Pancreas (tissue), 10 donors: Measurements from ENCODE around the gene EGLN3. TPM values are rescaled to one million over a fixed set of nuclear protein-coding genes. Genes with fewer than 3 reads are reported as not detected.
A peak's percentile ranks its signal among the peaks of the same experiment; 100 is the strongest.

Experiments
- ATAC-seq, 4 donors: fragments of 200-7000 bp; cut with Tn5 transposase; one replicate each; pipeline versions ENCODE4 v1.8.0 to v1.9.1; 2020; ENCODE audit warnings: mild to moderate bottlenecking in 4 of 4, moderate library complexity in 4 of 4
- DNase-seq, 6 donors: peaks; one replicate each; pipeline ENCODE4 v3.0.0-alpha.2; 2020
- FAIRE-seq: peaks from 2 replicates; lab custom pipeline; 2012; peaks lifted over from hg19 to GRCh38; lab: Jason Lieb, UNC
- H3K27ac ChIP-seq, 4 donors: fragments of 200-600 bp; sonication (generic); 1 replicate in 3 of 4; 2 replicates in 1 of 4; pipeline versions ENCODE4 v1.5.0 to v1.8.0; 2020
- H3K27me3 ChIP-seq, 4 donors: fragments of 200-600 bp; one replicate each; pipeline ENCODE4 v1.8.0; 2021
- H3K36me3 ChIP-seq, 3 donors: fragments of 200-600 bp; sonication (generic) in 1 of 3; one replicate each; pipeline versions ENCODE4 v1.5.0 to v1.8.0; 2020 to 2021
- H3K4me1 ChIP-seq, 3 donors: fragments of 200-600 bp; one replicate each; pipeline ENCODE4 v1.8.0; 2021
- H3K4me3 ChIP-seq, 4 donors: fragments of 200-600 bp; sonication (generic) in 2 of 4; one replicate each; pipeline versions ENCODE4 v1.5.0 to v1.8.0; 2020 to 2021
- H3K9me3 ChIP-seq, 4 donors: fragments of 200-600 bp; one replicate each; pipeline ENCODE4 v1.8.0; 2021
- WGBS, 2 donors: extraction: QIAGEN DNeasy Blood & Tissue Kit; methylation state at CpG; one replicate each; pipeline ENCODE4 v1.1.7; 2013; 5-methylcytosine and 5-hydroxymethylcytosine counted together
- intact Hi-C, 3 donors: fragments of 100-400 bp; cut with DNase I; formaldehyde crosslinking; loops; one replicate each; pipeline versions ENCODE4 v1.11.1 to v1.14.2; 2022
- polyA plus RNA-seq, 2 donors: library from polyadenylated mRNA; stranded (reverse); fragments of 200-250 nt; gene quantifications; one replicate each; pipeline ENCODE4 v1.2.3, GENCODE V29; 2013
- total RNA-seq, 6 donors: library from RNA; stranded (reverse); fragmentation: NEBNext Ultra II Directional in 4 of 6; extraction: Animal tissue kit (Norgen Biotek cat#: 25700) in 4 of 6; gene quantifications; one replicate each; pipeline versions ENCODE4 v1.2.1 to v1.2.4, GENCODE V29; 2021 to 2023
- TF ChIP-seq, protein P1 (sequence below), 4 donors: fragments of 200-600 bp; sonication (generic) in 3 of 4; IDR thresholded peaks; one replicate each; pipeline versions ENCODE4 v1.5.0 to v1.8.0; 2021; ENCODE audit warnings: antibody characterized with exemption in 4 of 4
- donor health status: healthy with polysubstance abuse.
- donor health status: DM: no; HTN: no; CAD: no; lungs with moderate emphysema.
- donor health status: DM: no; HTN: no; CAD: no.
- donor health status: control.
- donor health status: control.
- donor health status: Bipolar disorder and iron deficiency.
- donor health status: DM: yes; HTN: yes; CAD: no.
- donor health status: DM: no; HTN: no; CAD: no.
- donor health status: DM: no; HTN: no; CAD: no.
- donor health status: DM: yes; HTN: yes; CAD: no.

EGLN3 gene
- total and polyA plus RNA-seq, 8 donors: 1.2 to 14.5 (median 2.9) TPM

DNA sequence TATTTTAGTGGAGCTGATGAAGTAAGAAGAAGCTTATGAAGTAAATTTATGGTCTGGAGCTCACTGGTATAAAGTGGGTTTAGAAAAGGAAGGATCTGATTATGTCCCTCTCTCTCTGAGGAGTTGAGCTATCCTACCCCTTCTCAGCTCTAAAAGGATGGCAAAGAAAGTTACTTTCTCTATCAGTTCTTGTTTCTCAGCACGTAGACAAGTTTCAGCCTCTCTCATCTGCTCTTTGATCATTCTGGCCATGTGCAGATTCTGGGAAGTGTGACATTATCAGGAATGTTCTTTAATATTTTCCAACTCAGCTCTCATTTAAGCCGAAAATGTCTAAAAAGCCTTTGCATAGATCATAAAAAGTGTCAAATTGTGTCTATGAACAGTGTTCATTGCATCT lies 5.8 kb upstream of the EGLN3 start:
- intact Hi-C loops: no loop called here
- H3K27ac ChIP-seq: no peak overlapping the region
- WGBS, 2 donors: 79 to 86% methylated on average over 2 of the region's 2 CpGs
- no peaks in the 10 kb centered on the region for H3K27me3 ChIP-seq
- no peaks in the 10 kb centered on the region for H3K4me1 ChIP-seq
- no peaks in the 10 kb centered on the region for H3K36me3 ChIP-seq
- no peak overlapping the region for H3K4me3 ChIP-seq
- H3K9me3 ChIP-seq: no peaks in the 10 kb centered on the region
- ATAC-seq (no peak), DNase-seq (no peak), FAIRE-seq (no peak)
- TF ChIP-seq, protein P1, sequence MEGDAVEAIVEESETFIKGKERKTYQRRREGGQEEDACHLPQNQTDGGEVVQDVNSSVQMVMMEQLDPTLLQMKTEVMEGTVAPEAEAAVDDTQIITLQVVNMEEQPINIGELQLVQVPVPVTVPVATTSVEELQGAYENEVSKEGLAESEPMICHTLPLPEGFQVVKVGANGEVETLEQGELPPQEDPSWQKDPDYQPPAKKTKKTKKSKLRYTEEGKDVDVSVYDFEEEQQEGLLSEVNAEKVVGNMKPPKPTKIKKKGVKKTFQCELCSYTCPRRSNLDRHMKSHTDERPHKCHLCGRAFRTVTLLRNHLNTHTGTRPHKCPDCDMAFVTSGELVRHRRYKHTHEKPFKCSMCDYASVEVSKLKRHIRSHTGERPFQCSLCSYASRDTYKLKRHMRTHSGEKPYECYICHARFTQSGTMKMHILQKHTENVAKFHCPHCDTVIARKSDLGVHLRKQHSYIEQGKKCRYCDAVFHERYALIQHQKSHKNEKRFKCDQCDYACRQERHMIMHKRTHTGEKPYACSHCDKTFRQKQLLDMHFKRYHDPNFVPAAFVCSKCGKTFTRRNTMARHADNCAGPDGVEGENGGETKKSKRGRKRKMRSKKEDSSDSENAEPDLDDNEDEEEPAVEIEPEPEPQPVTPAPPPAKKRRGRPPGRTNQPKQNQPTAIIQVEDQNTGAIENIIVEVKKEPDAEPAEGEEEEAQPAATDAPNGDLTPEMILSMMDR (IDR thresholded peaks at IDR 0.05): no peak

DNA sequence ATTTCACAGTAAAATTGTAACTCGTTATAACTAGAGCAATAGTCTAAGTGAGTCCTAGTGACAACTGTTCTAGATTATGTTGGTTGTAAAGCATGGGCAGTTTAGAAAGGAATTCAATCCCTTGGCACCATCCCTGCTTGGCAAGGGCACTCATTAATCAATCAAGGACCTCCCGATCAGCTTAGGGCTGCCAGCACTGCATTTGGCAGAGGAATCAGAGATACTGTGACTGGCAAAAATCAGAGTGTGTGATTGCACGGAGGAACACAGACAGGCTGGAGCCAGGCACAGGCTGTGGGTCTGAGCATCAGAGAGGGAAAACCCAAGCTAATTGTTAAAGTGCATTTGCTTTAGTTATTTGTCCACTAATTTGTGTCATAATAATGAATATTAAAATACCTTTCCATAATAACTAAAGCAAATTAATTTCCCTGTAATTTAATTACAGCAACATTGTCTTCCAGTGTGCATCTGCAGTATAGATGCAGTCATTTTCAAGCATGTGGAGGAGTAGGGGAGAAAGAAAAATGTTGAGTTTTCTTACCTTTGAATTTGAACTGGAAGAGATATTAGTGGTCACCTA lies 3.2 kb upstream of the EGLN3 start:
- 5 to 13% methylated on average over 3 of the region's 3 CpGs for WGBS, 2 donors
- DNase-seq (peak in 3 of 6 donors; percentile 21 to 52 (median 35)), ATAC-seq (peak in 1 of 4 donors; percentile 21), FAIRE-seq (no peak)
- TF ChIP-seq, protein P1 (IDR thresholded peaks at IDR 0.05): no peak
- no peaks in the 10 kb centered on the region for H3K27me3 ChIP-seq
- no peak overlapping the region for H3K27ac ChIP-seq
- H3K9me3 ChIP-seq: no peaks in the 10 kb centered on the region
- no peak overlapping the region for H3K4me3 ChIP-seq
- H3K36me3 ChIP-seq: no peaks in the 10 kb centered on the region
- peaks cover 0 to 5% (median 0%) of the 10 kb centered on the region in 3 donors for H3K4me1 ChIP-seq
- intact Hi-C loops: no loop called here

DNA sequence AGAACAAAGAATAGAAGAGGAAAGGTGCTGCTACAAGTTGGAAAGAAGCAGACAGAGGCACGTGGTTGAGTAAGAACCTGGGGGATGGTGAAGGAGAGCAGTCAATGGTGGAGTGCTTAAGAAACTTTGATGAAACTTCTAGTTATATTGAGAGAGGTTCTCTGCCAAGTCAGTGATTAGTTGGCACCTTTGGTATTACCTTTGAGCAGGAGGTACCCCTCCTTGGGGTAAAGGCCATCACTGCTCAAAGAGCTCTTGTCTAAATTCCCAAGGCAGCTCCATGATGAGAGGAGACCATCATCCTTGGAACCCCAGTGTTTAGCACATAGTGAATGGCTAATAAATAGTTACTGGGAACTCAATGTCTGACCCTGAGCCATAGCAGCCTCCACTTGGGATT lies 1.7 kb upstream of the EGLN3 start:
- Histone ChIP-seq H3K36me3 (no peaks in the 10 kb centered on the region), H3K4me3 (no peak overlapping the region), H3K9me3 (no peaks in the 10 kb centered on the region), H3K4me1 (peaks cover 0 to 7% (median 0%) of the 10 kb centered on the region in 3 donors), H3K27me3 (no peaks in the 10 kb centered on the region), H3K27ac (no peak overlapping the region)
- ATAC-seq (no peak), FAIRE-seq (no peak), DNase-seq (no peak)
- TF ChIP-seq, protein P1 (IDR thresholded peaks at IDR 0.05): no peak
- WGBS, 2 donors: 81 to 91% methylated on average over 1 of the region's 1 CpG
- intact Hi-C loops: no loop called here

DNA sequence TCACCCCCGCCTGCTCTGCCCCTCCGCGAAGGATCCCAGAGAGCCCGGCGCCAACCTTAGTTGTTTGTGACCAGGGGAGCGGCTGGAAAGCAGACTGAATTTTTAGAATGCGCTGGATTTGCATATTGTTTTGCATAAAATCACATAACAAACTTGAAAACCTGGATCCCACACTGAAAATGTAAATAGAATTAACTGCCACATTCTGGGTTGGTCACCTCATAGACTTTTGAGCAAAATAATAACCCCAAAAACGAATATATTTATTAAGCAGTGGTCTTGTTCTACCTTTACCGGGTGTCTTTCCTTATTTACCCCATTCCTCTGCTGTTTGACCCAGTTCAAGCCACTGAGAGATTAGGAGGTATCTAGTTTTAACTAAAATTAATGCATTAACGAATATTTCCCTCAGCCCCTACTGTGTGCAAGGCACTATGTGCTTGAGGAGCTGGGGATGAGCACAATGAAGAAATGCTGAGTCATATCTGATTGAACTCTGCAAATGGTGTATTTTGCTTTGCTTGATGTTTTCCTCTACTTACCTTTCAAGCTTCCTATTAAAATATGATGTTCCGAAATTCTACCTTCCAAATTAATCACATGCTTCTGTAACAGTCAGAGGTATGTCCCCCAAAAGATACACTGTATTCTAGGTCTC lies 438 bp upstream of the EGLN3 start:
- intact Hi-C loops: no loop called here
- no peaks in the 10 kb centered on the region for H3K36me3 ChIP-seq
- no peak for ATAC-seq
- no peak overlapping the region for H3K27ac ChIP-seq
- H3K27me3 ChIP-seq: no peaks in the 10 kb centered on the region
- peak overlapping the region in 3 of 4 donors; percentile 54 to 77 (median 63) for H3K4me3 ChIP-seq
- FAIRE-seq: no peak
- TF ChIP-seq, protein P1 (IDR thresholded peaks at IDR 0.05): no peak
- H3K9me3 ChIP-seq: no peaks in the 10 kb centered on the region
- DNase-seq: no peak
- H3K4me1 ChIP-seq: peaks cover 0 to 7% (median 0%) of the 10 kb centered on the region in 3 donors
- WGBS, 2 donors: 10% methylated on average over 11 of the region's 11 CpGs

DNA sequence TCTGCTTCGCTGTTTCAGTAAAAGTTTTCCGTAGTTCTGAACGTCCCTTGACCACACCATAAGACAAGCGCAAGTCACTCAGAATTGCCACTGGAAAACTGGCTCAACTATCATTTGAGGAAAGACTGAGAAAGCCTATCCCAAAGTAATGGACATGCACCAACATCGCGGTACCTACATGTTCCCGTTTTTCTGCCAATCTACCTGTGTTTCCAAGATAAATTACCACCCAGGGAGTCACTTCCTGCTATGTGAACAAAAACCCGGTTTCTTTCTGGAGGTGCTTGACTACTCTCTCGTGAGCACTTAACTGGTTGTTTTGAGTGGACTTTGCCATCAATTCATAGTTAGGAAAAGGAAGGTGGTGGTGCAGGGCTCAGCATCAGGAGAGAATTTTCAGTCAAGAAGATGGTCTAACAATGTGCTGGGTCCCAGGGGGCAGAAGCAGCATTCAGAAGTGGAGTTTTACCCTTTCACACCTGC lies 1.4 kb downstream of the EGLN3 start:
- no peak for ATAC-seq
- WGBS, 2 donors: 54 to 55% methylated on average over 9 of the region's 9 CpGs
- no peaks in the 10 kb centered on the region for H3K27me3 ChIP-seq
- peak overlapping the region in 2 of 4 donors; percentile 54 to 77 for H3K4me3 ChIP-seq
- DNase-seq: no peak
- intact Hi-C loops: no loop called here
- FAIRE-seq: no peak
- H3K27ac ChIP-seq: no peak overlapping the region
- H3K4me1 ChIP-seq: peaks cover under 1 to 12% (median 8%) of the 10 kb centered on the region in 3 donors
- H3K36me3 ChIP-seq: no peaks in the 10 kb centered on the region
- TF ChIP-seq, protein P1 (IDR thresholded peaks at IDR 0.05): no peak
- no peaks in the 10 kb centered on the region for H3K9me3 ChIP-seq
